IMR-90 (cell line): Measurements from ENCODE around the gene GAREM2. TPM values are rescaled to one million over a fixed set of nuclear protein-coding genes. Genes with fewer than 3 reads are reported as not detected.

Experiments
- ATAC-seq: fragments of 200-7000 bp; cut with Tn5 transposase; 2 replicates; pipeline ENCODE4 v1.9.1; 2020; ENCODE audit warnings: low read depth, mild to moderate bottlenecking, moderate library complexity
- BruUV-seq: library from RNA; stranded (reverse); fragments of 400-500 nt; replicated peaks from 2 replicates; lab custom pipeline; 2021; lab: Mats Ljungman, UMichigan
- CTCF ChIA-PET: fragments of 300-600 bp; formaldehyde crosslinking; extraction: SDS; loops from one replicate; lab custom pipeline; 2021; ENCODE audit warnings: antibody characterized with exemption; lab: Yijun Ruan, JAX
- POLR2A ChIA-PET: fragments of 300-600 bp; sonication (Branson Sonifier 250); formaldehyde crosslinking; loops from one replicate; lab custom pipeline; 2022; ENCODE audit warnings: antibody characterized with exemption; ENCODE audit not compliant: unreplicated experiment; lab: Charles Lee
- DNase-seq: peaks from one replicate; pipeline ENCODE4 v3.0.0; 2013
- H2AFZ ChIP-seq: replicated peaks from 2 replicates; pipeline ENCODE3; 2013; ENCODE audit warnings: low read length, mild to moderate bottlenecking; ENCODE audit not compliant: poor library complexity
- H2AK5ac ChIP-seq: 2 replicates; pipeline ENCODE4 v1.6.1; 2013; ENCODE audit warnings: low read depth, low read length, inconsistent platforms
- H2AK9ac ChIP-seq: replicated peaks from 2 replicates; pipeline ENCODE3; 2013; ENCODE audit warnings: mild to moderate bottlenecking, low read depth, low read length, moderate library complexity; ENCODE audit not compliant: poor library complexity
- H2BK120ac ChIP-seq: 2 replicates; pipeline ENCODE4 v1.6.1; 2013; ENCODE audit warnings: low read depth, low read length, inconsistent platforms
- H2BK15ac ChIP-seq: 3 replicates; pipeline ENCODE4 v1.6.1; 2013; ENCODE audit warnings: low read depth, low read length, inconsistent platforms
- H2BK20ac ChIP-seq: 2 replicates; pipeline ENCODE4 v1.6.1; 2013; ENCODE audit warnings: low read depth, mild to moderate bottlenecking, inconsistent platforms, low read length, moderate library complexity
- H2BK5ac ChIP-seq: 2 replicates; pipeline ENCODE4 v1.6.1; 2013; ENCODE audit warnings: mild to moderate bottlenecking, low read depth, low read length, inconsistent platforms; ENCODE audit not compliant: poor library complexity, severe bottlenecking
- H3K14ac ChIP-seq: replicated peaks from 2 replicates; pipeline ENCODE4 v1.6.1; 2013; ENCODE audit warnings: low read depth, low read length, inconsistent platforms
- H3K18ac ChIP-seq: 2 replicates; pipeline ENCODE4 v1.6.1; 2013; ENCODE audit warnings: low read depth, low read length, control low read depth
- H3K23ac ChIP-seq: 2 replicates; pipeline ENCODE4 v1.6.1; 2013; ENCODE audit warnings: low read depth, low read length, inconsistent platforms
- H3K27ac ChIP-seq: 2 replicates; pipeline ENCODE4 v1.5.1; 2013; ENCODE audit warnings: mild to moderate bottlenecking, control low read depth, low read length; ENCODE audit not compliant: insufficient read depth
- H3K27me3 ChIP-seq: 2 replicates; pipeline ENCODE4 v1.6.1; 2013; ENCODE audit warnings: low read length; ENCODE audit not compliant: control insufficient read depth, insufficient read depth
- H3K36me3 ChIP-seq: 2 replicates; pipeline ENCODE4 v1.6.1; 2013; ENCODE audit warnings: low read length, mixed read lengths; ENCODE audit not compliant: control insufficient read depth, insufficient read depth
- H3K4ac ChIP-seq: 2 replicates; pipeline ENCODE4 v1.6.1; 2013; ENCODE audit warnings: low read depth, low read length, inconsistent platforms
- H3K4me1 ChIP-seq: 2 replicates; pipeline ENCODE4 v1.6.1; 2013; ENCODE audit warnings: low read length, mixed read lengths; ENCODE audit not compliant: control insufficient read depth, insufficient read depth
- H3K4me2 ChIP-seq: 2 replicates; pipeline ENCODE4 v1.6.1; 2013; ENCODE audit warnings: low read depth, mild to moderate bottlenecking, control low read depth, low read length, moderate library complexity
- H3K4me3 ChIP-seq: 2 replicates; pipeline ENCODE4 v1.5.1; 2013; ENCODE audit warnings: low read depth, mild to moderate bottlenecking, control low read depth, low read length, moderate library complexity; ENCODE audit not compliant: insufficient read depth
- H3K56ac ChIP-seq: 2 replicates; pipeline ENCODE4 v1.6.1; 2013; ENCODE audit warnings: low read length, inconsistent platforms; ENCODE audit not compliant: insufficient read depth; ENCODE audit errors: extremely low read depth
- H3K79me1 ChIP-seq, 2 experiments: 2 replicates each; pipeline ENCODE4 v1.6.1; 2013; ENCODE audit warnings: low read length in 2 of 2, inconsistent platforms in 1 of 2, low read depth in 1 of 2
- H3K9ac ChIP-seq: 2 replicates; pipeline ENCODE4 v1.6.1; 2013; ENCODE audit warnings: low read depth, low read length, control low read depth
- H3K9me1 ChIP-seq: 2 replicates; pipeline ENCODE4 v1.6.1; 2013; ENCODE audit warnings: low read length, inconsistent platforms; ENCODE audit not compliant: insufficient read depth
- H3K9me3 ChIP-seq: 2 replicates; pipeline ENCODE4 v1.6.1; 2013; ENCODE audit warnings: low read length; ENCODE audit not compliant: control insufficient read depth, insufficient read depth
- H4K20me1 ChIP-seq: 2 replicates; pipeline ENCODE4 v1.6.1; 2013; ENCODE audit warnings: low read length, inconsistent platforms; ENCODE audit not compliant: insufficient read depth
- H4K5ac ChIP-seq: 2 replicates; pipeline ENCODE4 v1.6.1; 2013; ENCODE audit warnings: mild to moderate bottlenecking, low read depth, low read length, control low read depth
- H4K8ac ChIP-seq, 2 experiments: 2 replicates each; pipeline ENCODE4 v1.6.1; 2013; ENCODE audit warnings: low read depth in 2 of 2, low read length in 2 of 2, control low read depth in 1 of 2, inconsistent platforms in 1 of 2
- H4K91ac ChIP-seq: 2 replicates; pipeline ENCODE4 v1.6.1; 2013; ENCODE audit warnings: low read depth, low read length, inconsistent platforms; ENCODE audit not compliant: insufficient read depth
- BHLHE40 ChIP-seq: fragments of 150-350 bp; IDR thresholded peaks from 2 replicates; pipeline ENCODE4 v1.6.1; 2016; ENCODE audit warnings: mild to moderate bottlenecking, low read depth, low read length
- CEBPB ChIP-seq: IDR thresholded peaks from 2 replicates; pipeline ENCODE4 v1.6.1; 2012; ENCODE audit warnings: low read depth, low read length, improper control_type of control experiment
- CHD1 ChIP-seq: IDR thresholded peaks from 2 replicates; pipeline ENCODE4 v1.6.1; 2012; ENCODE audit warnings: low read depth, low read length, improper control_type of control experiment
- CTCF ChIP-seq: conservative IDR thresholded peaks from 2 replicates; pipeline ENCODE4 v1.5.1; 2012; ENCODE audit warnings: mild to moderate bottlenecking, low read depth, low read length, improper control_type of control experiment
- ELK1 ChIP-seq: fragments of 150-350 bp; IDR thresholded peaks from 2 replicates; pipeline ENCODE4 v1.6.1; 2016; ENCODE audit warnings: low read depth, mild to moderate bottlenecking, low read length, moderate library complexity, borderline replicate concordance
- FOS ChIP-seq: fragments of 150-350 bp; IDR thresholded peaks from 2 replicates; pipeline ENCODE4 v1.6.1; 2016; ENCODE audit warnings: low read depth, low read length
- MAFK ChIP-seq: IDR thresholded peaks from 2 replicates; pipeline ENCODE4 v1.6.1; 2012; ENCODE audit warnings: low read depth, low read length, improper control_type of control experiment
- MAZ ChIP-seq: IDR thresholded peaks from 2 replicates; pipeline ENCODE4 v1.6.1; 2012; ENCODE audit warnings: low read depth, mild to moderate bottlenecking, low read length, improper control_type of control experiment, moderate library complexity, borderline replicate concordance
- MXI1 ChIP-seq: IDR thresholded peaks from 2 replicates; pipeline ENCODE4 v1.6.1; 2012; ENCODE audit warnings: low read depth, mild to moderate bottlenecking, low read length, moderate library complexity, borderline replicate concordance
- NFE2L2 ChIP-seq: fragments of 150-350 bp; IDR thresholded peaks from 2 replicates; pipeline ENCODE4 v1.6.1; 2016; ENCODE audit warnings: low read depth, mild to moderate bottlenecking, low read length
- POLR2A ChIP-seq: IDR thresholded peaks from 2 replicates; pipeline ENCODE4 v1.6.1; 2012; ENCODE audit warnings: mild to moderate bottlenecking, low read depth, low read length
- RAD21 ChIP-seq: IDR thresholded peaks from 2 replicates; pipeline ENCODE4 v1.6.1; 2012; ENCODE audit warnings: low read length, improper control_type of control experiment
- RCOR1 ChIP-seq: IDR thresholded peaks from 2 replicates; pipeline ENCODE4 v1.6.1; 2012; ENCODE audit warnings: mild to moderate bottlenecking, low read length, improper control_type of control experiment; ENCODE audit not compliant: insufficient replicate concordance
- RFX5 ChIP-seq: IDR thresholded peaks from 2 replicates; pipeline ENCODE4 v1.8.0; 2012; ENCODE audit warnings: low read depth, mild to moderate bottlenecking, low read length, moderate library complexity
- SMC3 ChIP-seq: fragments of 150-350 bp; IDR thresholded peaks from 2 replicates; pipeline ENCODE4 v1.6.1; 2016; ENCODE audit warnings: low read depth, mild to moderate bottlenecking, antibody characterized with exemption, low read length, moderate library complexity
- USF2 ChIP-seq: fragments of 150-350 bp; IDR thresholded peaks from 2 replicates; pipeline ENCODE4 v1.6.1; 2017; ENCODE audit warnings: mild to moderate bottlenecking, antibody characterized with exemption, low read length, low read depth
- WGBS, 2 experiments: methylation state at CpG; one replicate each; pipeline versions ENCODE4 v1.1.5 to v1.1.7; 2013; ENCODE audit warnings: missing lambda C conversion rate in 2 of 2; ENCODE audit not compliant: insufficient read length in 1 of 2; ENCODE audit errors: extremely low coverage in 2 of 2; 5-methylcytosine and 5-hydroxymethylcytosine counted together
- dilution Hi-C: fragments of 300-500 bp; cut with HindIII; formaldehyde crosslinking; loops from one replicate; pipeline ENCODE4 v1.14.3; 2018; ENCODE audit warnings: low sequenced_read_pairs; ENCODE audit not compliant: unreplicated experiment
- in situ Hi-C: fragments of 300-500 bp; cut with MboI; formaldehyde crosslinking; loops from 3 replicates; pipeline ENCODE4 v1.14.3; 2019; ENCODE audit warnings: low sequenced_read_pairs, inconsistent platforms, mixed read lengths
- intact Hi-C: fragments of 100-400 bp; cut with micrococcal nuclease; formaldehyde crosslinking; loops from 2 replicates; pipeline ENCODE4 v1.10.0; 2022
- polyA plus RNA-seq, 3 experiments: library from polyadenylated mRNA; depleted of rRNA; stranded (reverse); fragments of >200 nt; gene quantifications; 2 replicates each; pipeline ENCODE4 v1.2.3, GENCODE V29; 2012; ENCODE audit warnings: low replicate concordance in 1 of 3
- total RNA-seq: library from RNA; depleted of rRNA; stranded (reverse); fragments of >200 nt; gene quantifications from 2 replicates; pipeline ENCODE4 v1.2.3, GENCODE V29; 2012

GAREM2 gene
- total and polyA plus RNA-seq, 2 of the 4 experiments (the other 2 are of a cell fraction) = 0.36 to 1.8 TPM

- Histone ChIP-seq H2AFZ (no peak overlapping the region), H3K4me3 (no peak overlapping the region), H4K8ac (no peak overlapping the region), H2BK5ac (no peak overlapping the region), H4K91ac (no peak overlapping the region), H3K4me1 (no peaks in the 10 kb centered on the region), H3K14ac (no peak overlapping the region), H3K79me1 (no peaks in the 10 kb centered on the region), H4K20me1 (0 out of 2 replicates have a peak, but pooled peaks cover 3% of the 10 kb centered on the region), H3K4ac (no peak overlapping the region), H3K36me3 (peaks cover 24% of the 10 kb centered on the region), H2AK5ac (no peak overlapping the region), H3K27ac (no peak overlapping the region), H2AK9ac (no peak overlapping the region), H3K18ac (no peak overlapping the region), H3K56ac (no peak overlapping the region), H3K9ac (no peak overlapping the region), H2BK120ac (no peak overlapping the region), H3K23ac (no peak overlapping the region), H3K9me3 (no peaks in the 10 kb centered on the region), H2BK20ac (no peak overlapping the region), H2BK15ac (no peak overlapping the region), H3K9me1 (peaks cover 10% of the 10 kb centered on the region; the same call in 1 of the 2 replicates), H3K4me2 (no peak overlapping the region), H4K5ac (no peak overlapping the region), H3K27me3 (no peaks in the 10 kb centered on the region)
- ATAC-seq (no peak), DNase-seq (no peak)
- in situ Hi-C loops (no loop called here), intact Hi-C loops (no loop called here), dilution Hi-C loops (no loop called here)
- TF ChIP-seq RFX5 (no peak), MXI1 (no peak), MAFK (no peak), ELK1 (no peak), SMC3 (no peak), CTCF (no peak), POLR2A (no peak), NFE2L2 (no peak), CEBPB (no peak), BHLHE40 (no peak), FOS (no peak), USF2 (no peak), MAZ (no peak), RAD21 (no peak), CHD1 (no peak), RCOR1 (no peak)
- BruUV-seq = no TSS peak
- ChIA-PET POLR2A (no interaction called here), CTCF (no interaction called here)
- 100% methylated on average over 1 of the region's 4 CpGs; no CpG with 5 or more reads in 1 of the 2 experiments for WGBS, 2 experiments
Measured at GRCh38 chr2:26189123-26189522, 16.2 kb downstream of the GAREM2 start.
